Activated T-helper 17 cell treated with anti-CD3 and anti-CD28 coated beads, Interleukin-2, amount 50 U/mL, for 72 hours (primary cell): ENCODE measurements around the gene WDR59. TPM values are rescaled to one million over a fixed set of nuclear protein-coding genes. Genes with fewer than 3 reads are reported as not detected.
A peak's percentile ranks its signal among the peaks of the same experiment; 100 is the strongest.

ENCODE experiments used
- ATAC-seq: fragments of 150-1000 bp; cut with Tn5 transposase; replicated peaks from 2 replicates; pipeline ENCODE4 v1.10.0; 2021; ENCODE audit warnings: mild to moderate bottlenecking, moderate library complexity
- H3K27ac Mint-ChIP-seq: one replicate; pipeline ENCODE4 v1.8.0; 2022; ENCODE audit warnings: mixed read lengths
- H3K27me3 Mint-ChIP-seq: one replicate; pipeline ENCODE4 v1.8.0; 2022; ENCODE audit warnings: mixed read lengths
- H3K36me3 Mint-ChIP-seq: one replicate; pipeline ENCODE4 v1.8.0; 2022; ENCODE audit warnings: low read depth, mild to moderate bottlenecking, mixed read lengths
- H3K4me1 Mint-ChIP-seq: one replicate; pipeline ENCODE4 v1.8.0; 2022; ENCODE audit warnings: mixed read lengths
- H3K4me3 Mint-ChIP-seq: one replicate; pipeline ENCODE4 v1.8.0; 2022; ENCODE audit warnings: mild to moderate bottlenecking, mixed read lengths
- H3K9me3 Mint-ChIP-seq: one replicate; pipeline ENCODE4 v1.8.0; 2022; ENCODE audit warnings: mixed read lengths
- total RNA-seq, 2 donors: library from RNA; stranded (reverse); gene quantifications; one replicate each; pipeline ENCODE4 v1.2.3, GENCODE V29; 2022

WDR59 gene
- total RNA-seq, 2 donors from 2014 or later, result 107 to 154 TPM

DNA sequence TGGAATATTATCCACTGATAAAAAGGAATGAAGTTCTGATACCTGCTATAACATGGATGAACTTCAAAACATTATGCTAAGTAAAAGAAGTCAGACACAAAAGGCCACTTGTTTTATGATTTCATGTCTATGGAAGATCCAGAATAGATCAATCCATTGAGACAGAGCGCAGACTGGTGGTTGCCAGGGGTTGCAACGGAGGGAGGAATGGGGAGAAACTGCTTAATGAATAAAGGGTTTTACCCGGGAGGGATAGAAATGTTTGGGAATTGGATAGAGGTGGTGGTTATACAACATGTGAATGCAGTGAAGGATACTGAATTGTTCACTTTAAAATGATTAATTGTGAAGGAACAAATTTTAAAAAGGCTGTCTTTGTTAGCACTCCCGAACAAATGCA, 30.2 kb downstream of the WDR59 start:
- no peak overlapping the region for H3K4me3 Mint-ChIP-seq
- ATAC-seq, result no peak

GRCh38 chr16:74951681-74952080, 33.2 kb downstream of the WDR59 start:
- H3K4me1 Mint-ChIP-seq, result peaks cover 4% of the 10 kb centered on the region
- no peak overlapping the region for H3K4me3 Mint-ChIP-seq
- H3K9me3 Mint-ChIP-seq, result no peaks in the 10 kb centered on the region
- H3K27me3 Mint-ChIP-seq, result no peaks in the 10 kb centered on the region
- no peak for ATAC-seq
- peaks cover 99% of the 10 kb centered on the region for H3K36me3 Mint-ChIP-seq
- H3K27ac Mint-ChIP-seq, result no peak overlapping the region

More for the DNA sequence above, 30.2 kb downstream of the WDR59 start:
- no peaks in the 10 kb centered on the region for H3K9me3 Mint-ChIP-seq
- H3K27me3 Mint-ChIP-seq, result no peaks in the 10 kb centered on the region
- peaks cover 99% of the 10 kb centered on the region for H3K36me3 Mint-ChIP-seq
- peak overlapping the region; percentile 8 for H3K27ac Mint-ChIP-seq
- H3K4me1 Mint-ChIP-seq, result peaks cover 4% of the 10 kb centered on the region

DNA sequence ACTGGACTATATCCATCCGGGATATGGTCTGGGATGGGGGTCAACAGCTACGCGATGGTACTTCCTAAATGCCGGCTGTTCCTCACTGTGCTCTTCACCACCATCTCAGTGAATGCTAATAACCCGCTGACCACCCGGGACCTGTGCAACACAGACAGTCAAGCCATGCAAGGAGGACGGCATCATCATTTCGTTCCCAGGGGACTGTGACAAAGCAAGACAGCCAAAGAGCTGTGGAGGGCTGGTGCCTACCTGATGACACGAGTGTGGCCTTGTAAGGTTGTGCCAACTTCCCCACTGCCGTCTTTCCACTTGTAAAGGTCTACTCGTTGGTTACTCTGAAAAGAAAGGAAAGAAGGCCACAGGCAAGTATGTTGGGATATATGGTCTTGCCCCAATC, 33.7 kb downstream of the WDR59 start:
- H3K4me3 Mint-ChIP-seq, result no peak overlapping the region
- ATAC-seq, result no peak
- H3K4me1 Mint-ChIP-seq, result peaks cover 4% of the 10 kb centered on the region
- H3K36me3 Mint-ChIP-seq, result peaks cover 99% of the 10 kb centered on the region
- H3K27me3 Mint-ChIP-seq, result no peaks in the 10 kb centered on the region
- no peak overlapping the region for H3K27ac Mint-ChIP-seq
- H3K9me3 Mint-ChIP-seq, result no peaks in the 10 kb centered on the region

- H3K27me3 Mint-ChIP-seq, result no peaks in the 10 kb centered on the region
- no peaks in the 10 kb centered on the region for H3K9me3 Mint-ChIP-seq
- no peak overlapping the region for H3K27ac Mint-ChIP-seq
- peaks cover 99% of the 10 kb centered on the region for H3K36me3 Mint-ChIP-seq
- no peak overlapping the region for H3K4me3 Mint-ChIP-seq
- H3K4me1 Mint-ChIP-seq, result peaks cover 4% of the 10 kb centered on the region
- no peak for ATAC-seq
These were observed 34.4 kb downstream of the WDR59 start for GRCh38 chr16:74950511-74950910.

- no peak for ATAC-seq
- Mint-ChIP-seq H3K27ac (peak overlapping the region; percentile 37), H3K4me3 (no peak overlapping the region)
These were observed 35.6 kb downstream of the WDR59 start for GRCh38 chr16:74949309-74949708.

DNA sequence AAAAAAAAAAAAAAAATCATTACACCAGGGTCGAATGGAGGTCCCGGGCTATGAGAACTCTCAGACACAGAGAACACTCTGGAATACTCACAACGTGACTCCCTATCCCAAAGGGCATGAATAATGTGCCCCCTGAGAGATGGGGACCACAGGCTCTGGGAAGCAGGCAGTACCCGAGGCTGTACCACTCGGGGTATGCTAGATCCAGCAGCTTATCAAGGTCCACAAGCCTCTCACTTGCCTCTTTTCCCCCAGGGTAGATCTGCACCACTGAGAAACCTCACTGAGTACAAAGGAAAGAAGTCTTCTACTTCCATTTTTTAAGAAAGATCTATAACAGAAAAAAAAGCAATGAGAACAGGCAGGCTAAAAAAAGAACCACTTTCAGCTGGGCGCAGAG, 40.5 kb downstream of the WDR59 start:
- H3K9me3 Mint-ChIP-seq, result no peaks in the 10 kb centered on the region
- peaks cover 4% of the 10 kb centered on the region for H3K4me1 Mint-ChIP-seq
- no peak overlapping the region for H3K4me3 Mint-ChIP-seq
- no peak overlapping the region for H3K27ac Mint-ChIP-seq
- peaks cover 98% of the 10 kb centered on the region for H3K36me3 Mint-ChIP-seq
- no peak for ATAC-seq
- H3K27me3 Mint-ChIP-seq, result no peaks in the 10 kb centered on the region

More at GRCh38 chr16:74949309-74949708, 35.6 kb downstream of the WDR59 start:
- Mint-ChIP-seq H3K36me3 (peaks cover 99% of the 10 kb centered on the region), H3K4me1 (peaks cover 4% of the 10 kb centered on the region), H3K9me3 (no peaks in the 10 kb centered on the region), H3K27me3 (no peaks in the 10 kb centered on the region)

DNA sequence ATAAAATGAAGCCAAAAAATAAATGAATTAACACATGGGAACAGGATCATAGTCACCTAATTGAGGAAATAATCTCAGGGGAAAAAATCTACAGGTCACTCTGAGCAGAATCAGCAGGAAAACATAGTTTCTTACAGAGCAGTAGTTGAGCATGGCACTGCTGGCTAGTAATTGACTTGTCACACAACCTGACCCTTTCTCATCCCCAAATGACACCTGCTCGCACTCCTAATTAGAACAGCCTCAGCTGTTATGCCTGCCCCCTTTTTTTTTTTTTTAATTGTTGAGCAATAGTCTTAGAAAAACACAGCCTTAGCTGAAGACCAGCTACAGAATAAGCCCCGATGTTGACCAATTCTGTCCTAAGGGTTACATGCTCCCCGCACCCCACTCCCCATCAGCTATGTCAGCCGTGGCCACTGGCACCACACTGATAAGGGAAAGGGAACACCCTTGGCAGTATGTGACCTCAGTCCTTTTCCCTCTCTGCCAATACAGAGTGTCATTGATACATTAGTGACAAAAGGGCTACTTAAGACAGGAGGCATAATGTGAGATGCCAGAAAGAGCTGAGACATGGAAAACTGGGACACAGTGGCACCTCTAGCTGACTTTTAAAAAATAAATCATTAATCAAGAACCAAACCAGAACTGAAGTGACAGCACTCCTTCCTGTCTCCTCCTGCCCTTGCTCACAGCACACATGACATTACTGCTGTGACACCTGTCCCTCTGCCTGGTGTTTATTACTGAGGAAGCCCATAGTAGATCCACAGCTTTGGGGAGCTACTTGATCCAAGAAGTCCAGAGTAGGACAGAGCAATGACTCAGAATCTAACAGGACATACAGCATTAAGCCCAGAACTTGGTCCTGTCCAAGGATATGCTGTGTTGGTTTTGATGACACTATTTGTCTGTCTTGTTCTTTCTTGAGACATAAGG, 41.7 kb downstream of the WDR59 start:
- Mint-ChIP-seq H3K9me3 (no peaks in the 10 kb centered on the region), H3K4me1 (peaks cover 3% of the 10 kb centered on the region), H3K27ac (no peak overlapping the region), H3K4me3 (no peak overlapping the region), H3K27me3 (no peaks in the 10 kb centered on the region), H3K36me3 (peaks cover 98% of the 10 kb centered on the region)
- ATAC-seq, result no peak

DNA sequence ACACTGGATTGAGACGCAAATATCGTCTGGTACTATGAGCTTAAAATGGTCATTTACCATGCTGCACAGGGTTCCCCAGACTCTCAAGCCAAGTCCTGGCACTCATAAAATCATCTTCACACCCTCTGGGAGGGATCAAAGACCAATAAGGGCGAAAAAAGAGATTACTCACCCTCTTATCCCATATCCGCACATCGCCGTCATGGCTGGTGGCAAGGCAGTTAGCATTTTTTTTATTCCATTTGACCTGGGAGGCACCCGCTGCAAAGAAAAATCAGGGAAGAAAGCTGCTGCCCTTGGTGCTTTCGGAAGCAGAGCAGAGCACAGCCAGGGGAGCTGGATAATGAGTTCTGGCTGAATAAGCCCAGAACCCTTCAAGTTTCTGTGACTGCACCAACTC, 42.4 kb downstream of the WDR59 start:
- ATAC-seq, result no peak
- Mint-ChIP-seq H3K4me1 (no peaks in the 10 kb centered on the region), H3K27me3 (no peaks in the 10 kb centered on the region), H3K4me3 (no peak overlapping the region), H3K36me3 (peaks cover 98% of the 10 kb centered on the region), H3K9me3 (no peaks in the 10 kb centered on the region), H3K27ac (no peak overlapping the region)

DNA sequence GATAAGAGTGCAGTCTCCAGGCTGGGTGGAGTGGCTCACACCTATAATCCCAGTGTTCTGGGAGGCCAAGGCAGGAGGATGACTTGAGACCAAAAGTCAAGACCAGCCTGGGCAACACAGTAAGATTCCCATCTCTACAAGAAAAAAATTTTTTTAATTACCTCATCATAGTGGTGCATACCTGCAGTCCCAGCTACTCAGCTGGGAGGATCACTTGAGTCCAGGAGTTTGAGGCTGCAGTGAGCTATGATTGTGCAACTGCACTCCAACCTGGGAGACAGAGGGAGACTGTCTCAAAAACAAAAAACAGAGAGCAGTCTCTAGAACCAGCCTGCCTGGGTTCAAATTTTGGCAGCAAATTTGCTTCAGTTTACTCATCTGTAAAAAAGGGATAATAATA, 45.2 kb downstream of the WDR59 start:
- no peak overlapping the region for H3K27ac Mint-ChIP-seq
- no peaks in the 10 kb centered on the region for H3K9me3 Mint-ChIP-seq
- H3K4me1 Mint-ChIP-seq, result peaks cover 8% of the 10 kb centered on the region
- H3K4me3 Mint-ChIP-seq, result no peak overlapping the region
- H3K36me3 Mint-ChIP-seq, result peaks cover 93% of the 10 kb centered on the region
- H3K27me3 Mint-ChIP-seq, result no peaks in the 10 kb centered on the region
- no peak for ATAC-seq

GRCh38 chr16:74936902-74937560, 47.9 kb downstream of the WDR59 start:
- peak; percentile 98 for ATAC-seq
- peak overlapping the region; percentile 36 for H3K4me3 Mint-ChIP-seq
- H3K4me1 Mint-ChIP-seq, result peaks cover 8% of the 10 kb centered on the region

DNA sequence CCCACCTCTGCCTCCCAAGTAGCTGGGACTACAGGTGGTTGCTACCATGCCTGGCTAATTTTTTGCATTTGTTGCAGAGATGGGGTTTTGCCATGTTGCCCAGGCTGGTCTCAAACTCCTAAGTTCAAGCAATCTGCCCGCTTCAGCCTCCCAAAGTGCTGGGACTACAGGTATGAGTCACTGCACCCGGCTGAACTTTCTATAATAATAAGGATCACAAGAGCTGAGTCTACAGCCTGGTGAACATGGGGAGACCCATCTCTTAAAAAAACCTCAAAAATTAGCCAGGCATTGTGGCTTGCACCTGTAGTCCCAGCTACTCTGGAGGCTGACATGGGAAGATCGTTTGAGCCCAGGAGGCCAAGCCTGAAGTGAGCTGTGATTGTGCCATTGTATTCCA, 53.5 kb downstream of the WDR59 start:
- H3K4me1 Mint-ChIP-seq, result no peaks in the 10 kb centered on the region

More at GRCh38 chr16:74936902-74937560, 47.9 kb downstream of the WDR59 start:
- no peaks in the 10 kb centered on the region for H3K9me3 Mint-ChIP-seq
- H3K27me3 Mint-ChIP-seq, result no peaks in the 10 kb centered on the region
- peaks cover 93% of the 10 kb centered on the region for H3K36me3 Mint-ChIP-seq
- peak overlapping the region; percentile 93 for H3K27ac Mint-ChIP-seq

DNA sequence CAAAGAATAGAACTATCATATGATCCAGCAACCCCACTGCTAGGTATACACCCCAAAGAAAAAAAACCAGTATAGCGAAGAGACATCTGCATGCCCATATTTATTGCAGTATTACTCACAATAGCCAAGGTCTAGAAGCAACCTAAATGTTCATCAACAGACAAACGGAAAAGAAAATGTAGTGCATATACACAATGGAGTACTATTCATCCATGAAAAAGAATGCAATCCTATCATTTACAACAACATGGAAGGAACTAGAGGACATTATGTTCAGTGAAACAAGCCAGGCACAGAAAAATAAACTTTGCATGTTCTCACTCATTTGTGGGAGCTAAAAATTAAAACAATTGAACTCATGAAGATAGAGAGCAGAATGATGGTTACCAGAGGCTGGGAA, 55.3 kb downstream of the WDR59 start:
- Mint-ChIP-seq H3K27me3 (no peaks in the 10 kb centered on the region), H3K4me3 (no peak overlapping the region), H3K4me1 (no peaks in the 10 kb centered on the region), H3K9me3 (no peaks in the 10 kb centered on the region), H3K36me3 (peaks cover 97% of the 10 kb centered on the region), H3K27ac (no peak overlapping the region)
- ATAC-seq, result no peak

More for the DNA sequence above, 53.5 kb downstream of the WDR59 start:
- Mint-ChIP-seq H3K4me3 (no peak overlapping the region), H3K27me3 (no peaks in the 10 kb centered on the region), H3K9me3 (no peaks in the 10 kb centered on the region), H3K36me3 (peaks cover 93% of the 10 kb centered on the region), H3K27ac (no peak overlapping the region)
- peak; percentile 53 for ATAC-seq

DNA sequence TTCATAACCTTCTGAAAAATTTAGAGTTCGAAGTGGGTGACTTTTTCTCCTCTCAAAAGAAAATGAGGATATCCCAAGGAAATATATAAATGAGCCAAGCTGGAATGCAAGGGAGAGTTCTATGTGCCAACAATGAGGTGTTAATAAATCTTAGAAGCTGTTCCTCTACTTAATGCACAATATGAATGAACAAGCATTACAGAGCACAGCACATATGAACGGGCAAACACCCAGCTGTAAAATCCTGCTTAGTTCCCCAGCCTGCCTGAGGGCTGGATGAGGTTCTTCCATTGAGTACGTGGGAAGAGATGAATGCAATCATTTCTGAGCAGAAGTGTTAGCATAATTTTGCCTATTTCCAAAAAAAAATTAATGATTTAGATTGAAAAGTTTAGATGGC, 58.1 kb downstream of the WDR59 start:
- no peak overlapping the region for H3K4me3 Mint-ChIP-seq
- peaks cover 98% of the 10 kb centered on the region for H3K36me3 Mint-ChIP-seq
- no peak for ATAC-seq
- no peaks in the 10 kb centered on the region for H3K9me3 Mint-ChIP-seq
- no peaks in the 10 kb centered on the region for H3K4me1 Mint-ChIP-seq
- no peaks in the 10 kb centered on the region for H3K27me3 Mint-ChIP-seq
- no peak overlapping the region for H3K27ac Mint-ChIP-seq

DNA sequence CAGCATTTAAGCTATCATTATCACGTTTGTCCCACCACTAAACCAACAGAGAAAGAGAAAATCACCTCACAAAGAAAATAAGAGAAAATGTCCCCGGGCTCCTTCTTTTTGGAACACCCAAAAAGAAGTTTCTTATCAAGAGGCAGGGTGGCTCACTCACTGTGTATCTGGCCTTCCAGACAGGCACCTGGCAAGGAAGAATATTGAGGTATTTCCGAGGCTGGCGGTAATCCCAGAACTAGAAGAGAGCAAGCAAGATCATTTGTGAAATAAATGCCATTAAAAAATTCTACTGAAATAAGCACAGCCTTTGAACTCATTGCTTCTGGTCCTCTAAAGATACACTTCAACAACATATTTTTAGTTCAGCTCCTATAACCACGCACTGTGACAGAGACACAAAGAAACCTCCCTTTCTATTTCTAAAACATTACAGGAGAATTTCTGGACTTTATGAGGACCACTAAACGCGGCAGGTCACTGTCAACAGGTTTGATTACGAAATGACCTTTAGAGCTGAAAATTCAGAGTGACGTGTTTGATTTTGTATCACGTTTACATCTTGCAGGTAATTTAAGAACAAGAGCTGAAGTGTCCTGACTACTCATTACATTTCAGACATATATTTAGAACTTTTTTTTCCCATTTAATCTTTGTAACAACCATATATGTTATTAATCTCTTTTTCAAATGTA, 61.0 kb downstream of the WDR59 start:
- Mint-ChIP-seq H3K27ac (no peak overlapping the region), H3K36me3 (peaks cover 99% of the 10 kb centered on the region), H3K27me3 (no peaks in the 10 kb centered on the region), H3K9me3 (no peaks in the 10 kb centered on the region), H3K4me1 (no peaks in the 10 kb centered on the region), H3K4me3 (no peak overlapping the region)
- ATAC-seq, result no peak
